ENCODE results near the gene SNX33. TPM values are rescaled to one million over a fixed set of nuclear protein-coding genes. Genes with fewer than 3 reads are reported as not detected.
"Not testable (repeated sequence)": the region's sequence is repeated elsewhere in the genome, so short reads cannot be mapped to it uniquely, and the experiment has no call there.

The SNX33 gene
- total and polyA plus RNA-seq, 9 donors = 16.0 to 37.3 (median 28.3) TPM

- H3K4me3 ChIP-seq; H3K27ac ChIP-seq; H3K4me1 ChIP-seq (ENCODE audit: insufficient read depth); H3K36me3 ChIP-seq; H3K27me3 ChIP-seq; H3K9me3 ChIP-seq: not testable (repeated sequence)
- DNase-seq = peak; percentile 59 to 83 (median 80)
- intact Hi-C loops (cut with DNase I) = loop anchor here in 3 of 4 donors (5.0 to 10.0 kb wide), 8 partner anchors 36 to 179 kb away; partner anchors contain the start of gene SNX33 (in 1 of the 3)
- TF ChIP-seq CTCF (IDR thresholded peaks at IDR 0.05) = peak; percentile 68 to 88 (median 81)
- 23 to 26% (median 23%) methylated on average over 14 of the region's 14 CpGs for WGBS, 3 donors
Observed at GRCh38 chr15:75683646-75684312, 36.1 kb downstream of the SNX33 start.

- intact Hi-C loops (cut with DNase I) = loop anchor here in 3 of 4 donors (5.0 to 10.0 kb wide), 9 partner anchors 37 to 180 kb away; partner anchors contain the start of gene SNX33 (in 1 of the 3)
- no peak for TF ChIP-seq POLR2A (IDR thresholded peaks at IDR 0.05)
- peaks cover 4% of the 10 kb centered on the region for H3K4me1 ChIP-seq (ENCODE audit: insufficient read depth)
- H3K9me3 ChIP-seq = no peaks in the 10 kb centered on the region
- H3K36me3 ChIP-seq = no peaks in the 10 kb centered on the region
- WGBS, 3 donors = 80 to 85% (median 81%) methylated on average over 10 of the region's 10 CpGs
- no peak for DNase-seq
- no peaks in the 10 kb centered on the region for H3K27me3 ChIP-seq
- H3K4me3 ChIP-seq = no peak overlapping the region
- H3K27ac ChIP-seq = no peak overlapping the region
Observed at GRCh38 chr15:75684648-75685047, 36.9 kb downstream of the SNX33 start.

- no peaks in the 10 kb centered on the region for H3K36me3 ChIP-seq
- intact Hi-C loops (cut with DNase I) = loop anchor here in 3 of 4 donors (5.0 to 10.0 kb wide), 6 partner anchors 47 to 180 kb away; no protein-coding TSS in a partner anchor
- TF ChIP-seq CTCF (IDR thresholded peaks at IDR 0.05) (no peak), POLR2A (IDR thresholded peaks at IDR 0.05) (no peak), EP300 (IDR thresholded peaks at IDR 0.05) (no peak)
- 80 to 84% (median 81%) methylated on average over 12 of the region's 12 CpGs for WGBS, 3 donors
- no peak overlapping the region for H3K27ac ChIP-seq
- H3K4me3 ChIP-seq = no peak overlapping the region
- no peaks in the 10 kb centered on the region for H3K27me3 ChIP-seq
- no peak for DNase-seq
- H3K9me3 ChIP-seq = no peaks in the 10 kb centered on the region
- peaks cover 4% of the 10 kb centered on the region for H3K4me1 ChIP-seq (ENCODE audit: insufficient read depth)
Observed at GRCh38 chr15:75685195-75685594, 37.5 kb downstream of the SNX33 start.

- H3K27me3 ChIP-seq; H3K9me3 ChIP-seq; H3K27ac ChIP-seq; H3K4me1 ChIP-seq (ENCODE audit: insufficient read depth); H3K4me3 ChIP-seq; H3K36me3 ChIP-seq: not testable (repeated sequence)
- TF ChIP-seq CTCF (IDR thresholded peaks at IDR 0.05) = peak; percentile 40 to 66 (median 56)
- intact Hi-C loops (cut with DNase I) = loop anchor here in 3 of 4 donors (5.0 to 10.0 kb wide), 6 partner anchors 46 to 181 kb away; no protein-coding TSS in a partner anchor
- peak; percentile 71 to 90 (median 80) for DNase-seq
- 31 to 33% (median 32%) methylated on average over 14 of the region's 14 CpGs for WGBS, 3 donors
Observed at GRCh38 chr15:75686212-75686642, 38.5 kb downstream of the SNX33 start.
